Stimulated activated naive B cell treated with anti-CD40 and anti-IgM and Interleukin-4, amounts not matched to agents 10 μg/mL and 1 μg/mL and 100 μg/mL, for 72 hours (primary cell): ENCODE results near the gene DDA1.
A peak's percentile ranks its signal among the peaks of the same experiment; 100 is the strongest.
"Not testable (repeated sequence)": the region's sequence is repeated elsewhere in the genome, so short reads cannot be mapped to it uniquely, and the experiment has no call there.

ENCODE experiments used
- ATAC-seq, 2 donors: fragments of 150-1000 bp; cut with Tn5 transposase; replicated peaks; 2 replicates each; pipeline ENCODE4 v1.10.0; 2021; ENCODE audit warnings: moderate library complexity in 1 of 2
- DNase-seq: peaks from one replicate; pipeline ENCODE4 v3.0.0; 2021
- H3K27ac Mint-ChIP-seq: one replicate; pipeline ENCODE4 v1.8.0; 2022; ENCODE audit warnings: mild to moderate bottlenecking, mixed read lengths
- H3K27me3 Mint-ChIP-seq, 2 donors: one replicate each; pipeline ENCODE4 v1.8.0; 2022; ENCODE audit warnings: mixed read lengths in 2 of 2
- H3K36me3 Mint-ChIP-seq, 2 donors: one replicate each; pipeline ENCODE4 v1.8.0; 2022; ENCODE audit warnings: mixed read lengths in 2 of 2, mild to moderate bottlenecking in 1 of 2
- H3K4me1 Mint-ChIP-seq, 2 donors: one replicate each; pipeline ENCODE4 v1.8.0; 2022; ENCODE audit warnings: mixed read lengths in 2 of 2, mild to moderate bottlenecking in 1 of 2
- H3K4me3 Mint-ChIP-seq, 2 donors: one replicate each; pipeline ENCODE4 v1.8.0; 2022; ENCODE audit warnings: mild to moderate bottlenecking in 2 of 2, mixed read lengths in 2 of 2, moderate library complexity in 1 of 2
- H3K9me3 Mint-ChIP-seq, 2 donors: one replicate each; pipeline ENCODE4 v1.8.0; 2022; ENCODE audit warnings: mixed read lengths in 2 of 2, mild to moderate bottlenecking in 1 of 2

The DDA1 gene

GRCh38 chr19:17347877-17348276 is 38.5 kb downstream of the DDA1 start:
- Mint-ChIP-seq H3K4me3 (no peak overlapping the region), H3K4me1 (peaks cover 9 to 32% of the 10 kb centered on the region in 2 donors), H3K9me3 (no peaks in the 10 kb centered on the region), H3K27ac (no peak overlapping the region), H3K27me3 (peaks cover 34 to 60% of the 10 kb centered on the region in 2 donors), H3K36me3 (peaks cover 2 to 12% of the 10 kb centered on the region in 2 donors)
- ATAC-seq (no peak), DNase-seq (no peak)

GRCh38 chr19:17348700-17349099 is 39.3 kb downstream of the DDA1 start:
- DNase-seq (no peak), ATAC-seq (no peak)
- H3K27me3 Mint-ChIP-seq, result peaks cover 42 to 68% of the 10 kb centered on the region in 2 donors
- H3K4me1 Mint-ChIP-seq, result peaks cover 9 to 32% of the 10 kb centered on the region in 2 donors
- H3K4me3 Mint-ChIP-seq, result no peak overlapping the region
- H3K36me3 Mint-ChIP-seq, result peaks cover 2 to 10% of the 10 kb centered on the region in 2 donors
- H3K27ac Mint-ChIP-seq, result no peak overlapping the region
- H3K9me3 Mint-ChIP-seq, result no peaks in the 10 kb centered on the region

GRCh38 chr19:17351815-17352435 is 42.6 kb downstream of the DDA1 start:
- Mint-ChIP-seq H3K27me3 (peaks cover 46 to 67% of the 10 kb centered on the region in 2 donors), H3K4me3 (no peak overlapping the region), H3K36me3 (no peaks in the 10 kb centered on the region), H3K9me3 (no peaks in the 10 kb centered on the region), H3K4me1 (peaks cover 4 to 21% of the 10 kb centered on the region in 2 donors), H3K27ac (no peak overlapping the region)
- no peak for ATAC-seq
- no peak for DNase-seq

- H3K4me1 Mint-ChIP-seq, result peaks cover 4 to 13% of the 10 kb centered on the region in 2 donors
- H3K9me3 Mint-ChIP-seq, result no peaks in the 10 kb centered on the region
- no peak overlapping the region for H3K4me3 Mint-ChIP-seq
- no peak overlapping the region for H3K27ac Mint-ChIP-seq
- peaks cover 44 to 59% of the 10 kb centered on the region in 2 donors for H3K27me3 Mint-ChIP-seq
- no peaks in the 10 kb centered on the region for H3K36me3 Mint-ChIP-seq
- no peak for DNase-seq
- no peak for ATAC-seq
Measured at GRCh38 chr19:17352608-17353280, 43.4 kb downstream of the DDA1 start.

GRCh38 chr19:17353386-17353785 is 44.0 kb downstream of the DDA1 start:
- no peak for DNase-seq
- ATAC-seq, result no peak
- Mint-ChIP-seq H3K27ac (peak overlapping the region; percentile 3), H3K36me3 (no peaks in the 10 kb centered on the region), H3K9me3 (no peaks in the 10 kb centered on the region), H3K4me3 (no peak overlapping the region), H3K4me1 (peaks cover 4 to 10% of the 10 kb centered on the region in 2 donors), H3K27me3 (peaks cover 41 to 53% of the 10 kb centered on the region in 2 donors)

- ATAC-seq (no peak), DNase-seq (no peak)
- no peaks in the 10 kb centered on the region for H3K36me3 Mint-ChIP-seq
- peaks cover 23 to 35% of the 10 kb centered on the region in 2 donors for H3K27me3 Mint-ChIP-seq
- H3K9me3 Mint-ChIP-seq, result no peaks in the 10 kb centered on the region
- H3K27ac Mint-ChIP-seq, result no peak overlapping the region
- no peak overlapping the region for H3K4me3 Mint-ChIP-seq
- no peaks in the 10 kb centered on the region for H3K4me1 Mint-ChIP-seq
Measured at GRCh38 chr19:17357078-17357666, 47.8 kb downstream of the DDA1 start.

GRCh38 chr19:17357724-17358123 is 48.4 kb downstream of the DDA1 start:
- peaks cover 25 to 34% of the 10 kb centered on the region in 2 donors for H3K27me3 Mint-ChIP-seq
- no peak overlapping the region for H3K27ac Mint-ChIP-seq
- no peak for DNase-seq

GRCh38 chr19:17358395-17358794 is 49.0 kb downstream of the DDA1 start:
- Mint-ChIP-seq H3K27ac (no peak overlapping the region), H3K27me3 (peaks cover 21 to 27% of the 10 kb centered on the region in 2 donors), H3K4me1 (no peaks in the 10 kb centered on the region), H3K9me3 (no peaks in the 10 kb centered on the region), H3K4me3 (no peak overlapping the region), H3K36me3 (no peaks in the 10 kb centered on the region)
- ATAC-seq (no peak), DNase-seq (no peak)

More at GRCh38 chr19:17357724-17358123, 48.4 kb downstream of the DDA1 start:
- H3K4me3 Mint-ChIP-seq, result no peak overlapping the region
- no peaks in the 10 kb centered on the region for H3K36me3 Mint-ChIP-seq
- no peaks in the 10 kb centered on the region for H3K9me3 Mint-ChIP-seq
- no peaks in the 10 kb centered on the region for H3K4me1 Mint-ChIP-seq
- no peak for ATAC-seq

- no peak for DNase-seq
- no peak overlapping the region for H3K27ac Mint-ChIP-seq
- H3K36me3 Mint-ChIP-seq, result no peaks in the 10 kb centered on the region
- H3K9me3 Mint-ChIP-seq, result no peaks in the 10 kb centered on the region
- ATAC-seq, result no peak
- H3K4me1 Mint-ChIP-seq, result no peaks in the 10 kb centered on the region
- peaks cover 22 to 27% of the 10 kb centered on the region in 2 donors for H3K27me3 Mint-ChIP-seq
- H3K4me3 Mint-ChIP-seq, result no peak overlapping the region
Measured at GRCh38 chr19:17359905-17360800, 50.8 kb downstream of the DDA1 start.

- H3K36me3 Mint-ChIP-seq, ATAC-seq, H3K4me3 Mint-ChIP-seq, DNase-seq, H3K4me1 Mint-ChIP-seq, H3K27ac Mint-ChIP-seq, H3K9me3 Mint-ChIP-seq: not testable (repeated sequence)
- H3K27me3 Mint-ChIP-seq, result peaks cover 31 to 37% of the 10 kb centered on the region in 2 donors
Measured at GRCh38 chr19:17363852-17364605, 54.7 kb downstream of the DDA1 start.

GRCh38 chr19:17365361-17365760 is 56.0 kb downstream of the DDA1 start:
- peaks cover 27 to 30% of the 10 kb centered on the region in 2 donors for H3K27me3 Mint-ChIP-seq
- H3K4me1 Mint-ChIP-seq, result peaks cover 9 to 13% of the 10 kb centered on the region in 2 donors
- H3K27ac Mint-ChIP-seq, result no peak overlapping the region
- peaks cover 0 to 2% of the 10 kb centered on the region in 2 donors for H3K9me3 Mint-ChIP-seq
- H3K36me3 Mint-ChIP-seq, result peaks cover 2 to 3% of the 10 kb centered on the region in 2 donors
- no peak for DNase-seq
- no peak overlapping the region for H3K4me3 Mint-ChIP-seq
- ATAC-seq, result no peak

GRCh38 chr19:17370026-17370587 is 60.7 kb downstream of the DDA1 start:
- Mint-ChIP-seq H3K4me1 (peaks cover 12 to 22% of the 10 kb centered on the region in 2 donors), H3K36me3 (peaks cover 4% of the 10 kb centered on the region in 2 donors), H3K9me3 (peaks cover 0 to 4% of the 10 kb centered on the region in 2 donors), H3K27me3 (peaks cover 10% of the 10 kb centered on the region in 2 donors), H3K27ac (peak overlapping the region; percentile 92), H3K4me3 (peak overlapping the region; percentile 38 to 65)
- peak; percentile 54 for DNase-seq
- ATAC-seq, result peak; percentile 96 to 99
